ENCODE measurements around the gene GALNT17.

DNA sequence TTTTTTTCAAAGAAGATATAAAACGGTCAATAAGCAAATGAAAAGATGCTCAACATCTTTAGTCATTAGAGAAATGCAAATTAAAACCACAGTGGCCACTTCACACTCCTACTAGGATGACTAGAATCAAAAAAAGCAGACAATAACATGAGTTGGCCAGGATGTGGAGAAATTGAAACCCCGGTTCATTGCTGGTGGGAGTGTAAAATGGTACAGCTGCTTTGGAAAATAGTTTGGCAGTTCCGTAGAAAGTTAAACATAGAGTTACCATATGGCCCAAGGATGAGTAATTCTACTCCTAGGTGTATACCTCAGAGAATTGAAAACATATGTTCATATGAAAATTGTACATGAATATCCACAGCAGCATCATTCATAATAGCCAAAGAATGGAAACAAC is 573.3 kb downstream of the GALNT17 start:
- TF ChIP-seq POLR2A (IDR thresholded peaks at IDR 0.05; ENCODE audit: low read depth, low read length) (no peak), TAF1 (IDR thresholded peaks at IDR 0.05; ENCODE audit: low read depth, low read length) (no peak), POLR2AphosphoS5 (IDR thresholded peaks at IDR 0.05; ENCODE audit: low read depth, low read length) (no peak), SPI1 (IDR thresholded peaks at IDR 0.05; ENCODE audit: low read depth, low read length) (no peak), POU2F2 (IDR thresholded peaks at IDR 0.05; ENCODE audit: low read depth, low read length) (no peak)
